ENCODE data around the gene TCF23. TPM values are rescaled to one million over a fixed set of nuclear protein-coding genes. Genes with fewer than 3 reads are reported as not detected.

The TCF23 gene
- total RNA-seq, 6 experiments from 2014 or later, result not detected

DNA sequence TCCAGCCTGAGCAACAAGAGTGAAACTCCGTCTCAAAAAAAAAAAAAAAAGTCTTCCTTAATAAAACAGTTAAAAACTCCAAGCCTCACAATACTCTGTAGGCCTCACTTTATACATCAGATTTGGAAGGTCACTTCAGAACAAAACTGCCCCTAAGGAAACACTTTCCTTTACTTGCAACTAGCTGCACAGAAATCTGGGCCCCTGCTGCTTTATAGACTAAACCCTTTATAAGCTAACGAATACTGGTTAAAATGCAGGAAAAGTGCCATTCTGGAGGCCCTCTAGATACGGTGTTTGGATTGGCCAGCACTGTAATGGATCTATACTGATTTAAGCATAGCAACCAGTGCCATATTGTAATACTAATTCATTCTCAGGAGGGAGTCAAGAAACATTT lies 23.7 kb upstream of the TCF23 start:
- no peaks in the 10 kb centered on the region for H3K4me1 Mint-ChIP-seq (ENCODE audit: low read depth)
- TF ChIP-seq, protein P1, sequence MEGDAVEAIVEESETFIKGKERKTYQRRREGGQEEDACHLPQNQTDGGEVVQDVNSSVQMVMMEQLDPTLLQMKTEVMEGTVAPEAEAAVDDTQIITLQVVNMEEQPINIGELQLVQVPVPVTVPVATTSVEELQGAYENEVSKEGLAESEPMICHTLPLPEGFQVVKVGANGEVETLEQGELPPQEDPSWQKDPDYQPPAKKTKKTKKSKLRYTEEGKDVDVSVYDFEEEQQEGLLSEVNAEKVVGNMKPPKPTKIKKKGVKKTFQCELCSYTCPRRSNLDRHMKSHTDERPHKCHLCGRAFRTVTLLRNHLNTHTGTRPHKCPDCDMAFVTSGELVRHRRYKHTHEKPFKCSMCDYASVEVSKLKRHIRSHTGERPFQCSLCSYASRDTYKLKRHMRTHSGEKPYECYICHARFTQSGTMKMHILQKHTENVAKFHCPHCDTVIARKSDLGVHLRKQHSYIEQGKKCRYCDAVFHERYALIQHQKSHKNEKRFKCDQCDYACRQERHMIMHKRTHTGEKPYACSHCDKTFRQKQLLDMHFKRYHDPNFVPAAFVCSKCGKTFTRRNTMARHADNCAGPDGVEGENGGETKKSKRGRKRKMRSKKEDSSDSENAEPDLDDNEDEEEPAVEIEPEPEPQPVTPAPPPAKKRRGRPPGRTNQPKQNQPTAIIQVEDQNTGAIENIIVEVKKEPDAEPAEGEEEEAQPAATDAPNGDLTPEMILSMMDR (IDR thresholded peaks at IDR 0.05), result no peak
- H3K27me3 Mint-ChIP-seq (ENCODE audit: insufficient read depth), result peaks cover 37% of the 10 kb centered on the region
- H3K27ac Mint-ChIP-seq, result no peak overlapping the region
- DNase-seq, result no peak
- H3K36me3 Mint-ChIP-seq (ENCODE audit: low read depth), result no peaks in the 10 kb centered on the region
- H3K9me3 Mint-ChIP-seq, result no peaks in the 10 kb centered on the region
- no peak overlapping the region for H3K4me3 Mint-ChIP-seq

GRCh38 chr2:27126252-27126710 lies 22.5 kb upstream of the TCF23 start:
- TF ChIP-seq, protein P1 (IDR thresholded peaks at IDR 0.05), result no peak
- DNase-seq, result no peak
- H3K9me3 Mint-ChIP-seq, result no peaks in the 10 kb centered on the region
- H3K4me1 Mint-ChIP-seq (ENCODE audit: low read depth), result no peaks in the 10 kb centered on the region
- H3K27ac Mint-ChIP-seq, result no peak overlapping the region
- peaks cover 26% of the 10 kb centered on the region for H3K27me3 Mint-ChIP-seq (ENCODE audit: insufficient read depth)
- peaks cover 6% of the 10 kb centered on the region; the same call in 1 of the 2 replicates for H3K36me3 Mint-ChIP-seq (ENCODE audit: low read depth)
- H3K4me3 Mint-ChIP-seq, result no peak overlapping the region

GRCh38 chr2:27127883-27128667 lies 20.7 kb upstream of the TCF23 start:
- Mint-ChIP-seq H3K4me1 (ENCODE audit: low read depth) (peaks cover 4% of the 10 kb centered on the region), H3K9me3 (no peaks in the 10 kb centered on the region), H3K27me3 (ENCODE audit: insufficient read depth) (peaks cover 13% of the 10 kb centered on the region), H3K27ac (no peak overlapping the region), H3K4me3 (no peak overlapping the region), H3K36me3 (ENCODE audit: low read depth) (peaks cover 7% of the 10 kb centered on the region; the same call in 1 of the 2 replicates)
- no peak for DNase-seq
- TF ChIP-seq, protein P1 (IDR thresholded peaks at IDR 0.05), result no peak

GRCh38 chr2:27128668-27129571 lies 19.9 kb upstream of the TCF23 start:
- no peak overlapping the region for H3K4me3 Mint-ChIP-seq
- TF ChIP-seq, protein P1 (IDR thresholded peaks at IDR 0.05), result no peak
- H3K4me1 Mint-ChIP-seq (ENCODE audit: low read depth), result peaks cover 13% of the 10 kb centered on the region
- peaks cover 7% of the 10 kb centered on the region; the same call in 1 of the 2 replicates for H3K36me3 Mint-ChIP-seq (ENCODE audit: low read depth)
- no peak overlapping the region for H3K27ac Mint-ChIP-seq
- peaks cover 8% of the 10 kb centered on the region for H3K27me3 Mint-ChIP-seq (ENCODE audit: insufficient read depth)
- no peak for DNase-seq
- no peaks in the 10 kb centered on the region for H3K9me3 Mint-ChIP-seq

- Mint-ChIP-seq H3K4me3 (no peak overlapping the region), H3K4me1 (ENCODE audit: low read depth) (peaks cover 13% of the 10 kb centered on the region), H3K9me3 (no peaks in the 10 kb centered on the region), H3K27me3 (ENCODE audit: insufficient read depth) (peaks cover 1% of the 10 kb centered on the region), H3K36me3 (ENCODE audit: low read depth) (peaks cover 7% of the 10 kb centered on the region; the same call in 1 of the 2 replicates), H3K27ac (no peak overlapping the region)
- TF ChIP-seq, protein P1 (IDR thresholded peaks at IDR 0.05), result no peak
- no peak for DNase-seq
These were observed 18.4 kb upstream of the TCF23 start for GRCh38 chr2:27130396-27130795.
